Astrocyte of the spinal cord (primary cell): Measurements from ENCODE around the gene THBS2.
"Not testable (repeated sequence)": the region's sequence is repeated elsewhere in the genome, so short reads cannot be mapped to it uniquely, and the experiment has no call there.

Source experiments
- DNase-seq: peaks from one replicate; pipeline ENCODE4 v3.0.0; 2011; ENCODE audit warnings: low read depth, low spot score
- H3K4me3 ChIP-seq: 2 replicates; pipeline ENCODE4 v1.5.1; 2011; ENCODE audit warnings: low read depth, mild to moderate bottlenecking, low read length, moderate library complexity
- in situ Hi-C: cut with HindIII; loops from 2 replicates; pipeline ENCODE4 v1.10.0; 2017; ENCODE audit warnings: low sequenced_read_pairs
- TF ChIP-seq, protein P1 (sequence below): IDR thresholded peaks from 2 replicates; pipeline ENCODE4 v1.5.1; 2012; ENCODE audit warnings: low read depth, mild to moderate bottlenecking, low read length, inconsistent platforms

The THBS2 gene

GRCh38 chr6:169274781-169275180, 21.1 kb upstream of the THBS2 start:
- H3K4me3 ChIP-seq, result no peak overlapping the region
- TF ChIP-seq, protein P1, sequence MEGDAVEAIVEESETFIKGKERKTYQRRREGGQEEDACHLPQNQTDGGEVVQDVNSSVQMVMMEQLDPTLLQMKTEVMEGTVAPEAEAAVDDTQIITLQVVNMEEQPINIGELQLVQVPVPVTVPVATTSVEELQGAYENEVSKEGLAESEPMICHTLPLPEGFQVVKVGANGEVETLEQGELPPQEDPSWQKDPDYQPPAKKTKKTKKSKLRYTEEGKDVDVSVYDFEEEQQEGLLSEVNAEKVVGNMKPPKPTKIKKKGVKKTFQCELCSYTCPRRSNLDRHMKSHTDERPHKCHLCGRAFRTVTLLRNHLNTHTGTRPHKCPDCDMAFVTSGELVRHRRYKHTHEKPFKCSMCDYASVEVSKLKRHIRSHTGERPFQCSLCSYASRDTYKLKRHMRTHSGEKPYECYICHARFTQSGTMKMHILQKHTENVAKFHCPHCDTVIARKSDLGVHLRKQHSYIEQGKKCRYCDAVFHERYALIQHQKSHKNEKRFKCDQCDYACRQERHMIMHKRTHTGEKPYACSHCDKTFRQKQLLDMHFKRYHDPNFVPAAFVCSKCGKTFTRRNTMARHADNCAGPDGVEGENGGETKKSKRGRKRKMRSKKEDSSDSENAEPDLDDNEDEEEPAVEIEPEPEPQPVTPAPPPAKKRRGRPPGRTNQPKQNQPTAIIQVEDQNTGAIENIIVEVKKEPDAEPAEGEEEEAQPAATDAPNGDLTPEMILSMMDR, result no peak
- no peak for DNase-seq
- in situ Hi-C loops, result no loop called here

- TF ChIP-seq, protein P1, result no peak
- no peak overlapping the region for H3K4me3 ChIP-seq
- DNase-seq, result no peak
- in situ Hi-C loops, result no loop called here
Observed at GRCh38 chr6:169273511-169273910, 19.9 kb upstream of the THBS2 start.

DNA sequence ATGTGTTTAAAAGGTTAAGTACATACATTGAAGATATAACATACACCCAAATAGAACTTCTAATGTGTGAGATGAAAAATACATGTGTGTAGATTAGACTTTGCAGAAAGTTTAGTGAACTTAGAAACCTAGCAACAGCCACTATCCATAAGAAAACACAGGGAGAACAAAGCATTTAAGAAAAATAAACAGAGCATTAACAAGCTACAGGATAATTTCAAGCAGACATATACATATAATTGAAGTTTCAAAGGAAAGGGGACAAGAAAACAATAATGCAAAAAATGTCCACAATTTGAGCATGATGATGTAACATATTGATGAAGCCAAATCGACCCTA, 18.2 kb upstream of the THBS2 start:
- DNase-seq, result no peak
- TF ChIP-seq, protein P1, result no peak
- in situ Hi-C loops, result no loop called here
- H3K4me3 ChIP-seq, result no peak overlapping the region

DNA sequence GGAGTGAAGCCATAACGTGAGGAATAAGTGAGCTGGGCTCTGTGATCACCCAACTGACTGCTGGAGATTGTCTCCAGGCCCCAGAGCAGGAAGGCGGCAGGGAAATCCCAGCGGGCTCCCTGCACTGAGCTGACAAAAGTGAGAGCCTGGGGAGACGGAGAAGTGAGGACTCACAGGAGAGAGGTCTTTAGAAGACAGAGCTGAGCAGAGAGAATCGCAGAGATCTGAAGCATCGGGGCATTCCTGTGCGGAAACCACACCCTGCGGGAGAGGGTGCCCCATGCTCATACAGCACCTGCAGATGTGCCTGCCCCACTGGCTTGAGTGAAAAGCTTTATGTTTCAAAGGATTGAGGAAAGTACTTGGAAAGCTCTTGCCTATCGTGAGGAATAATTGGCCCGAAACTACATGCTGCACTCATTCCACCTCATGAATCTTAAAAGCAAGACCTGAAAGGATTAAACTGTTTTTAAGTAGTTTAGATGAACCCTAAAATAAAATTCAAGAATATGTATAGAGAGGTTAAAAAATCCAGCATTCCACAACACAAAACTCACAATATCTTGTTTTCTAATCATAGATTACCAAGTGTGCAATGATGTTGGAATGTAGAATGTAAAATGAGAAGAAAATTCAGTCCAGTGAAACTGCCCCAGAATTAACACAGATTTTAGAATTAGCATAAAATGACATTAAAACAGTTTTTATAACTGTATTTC, 17.7 kb upstream of the THBS2 start:
- TF ChIP-seq, protein P1, result no peak
- no peak for DNase-seq
- H3K4me3 ChIP-seq, result no peak overlapping the region
- in situ Hi-C loops, result no loop called here

- in situ Hi-C loops, H3K4me3 ChIP-seq, DNase-seq: not testable (repeated sequence)
Observed at GRCh38 chr6:169270077-169270380, 16.4 kb upstream of the THBS2 start.

DNA sequence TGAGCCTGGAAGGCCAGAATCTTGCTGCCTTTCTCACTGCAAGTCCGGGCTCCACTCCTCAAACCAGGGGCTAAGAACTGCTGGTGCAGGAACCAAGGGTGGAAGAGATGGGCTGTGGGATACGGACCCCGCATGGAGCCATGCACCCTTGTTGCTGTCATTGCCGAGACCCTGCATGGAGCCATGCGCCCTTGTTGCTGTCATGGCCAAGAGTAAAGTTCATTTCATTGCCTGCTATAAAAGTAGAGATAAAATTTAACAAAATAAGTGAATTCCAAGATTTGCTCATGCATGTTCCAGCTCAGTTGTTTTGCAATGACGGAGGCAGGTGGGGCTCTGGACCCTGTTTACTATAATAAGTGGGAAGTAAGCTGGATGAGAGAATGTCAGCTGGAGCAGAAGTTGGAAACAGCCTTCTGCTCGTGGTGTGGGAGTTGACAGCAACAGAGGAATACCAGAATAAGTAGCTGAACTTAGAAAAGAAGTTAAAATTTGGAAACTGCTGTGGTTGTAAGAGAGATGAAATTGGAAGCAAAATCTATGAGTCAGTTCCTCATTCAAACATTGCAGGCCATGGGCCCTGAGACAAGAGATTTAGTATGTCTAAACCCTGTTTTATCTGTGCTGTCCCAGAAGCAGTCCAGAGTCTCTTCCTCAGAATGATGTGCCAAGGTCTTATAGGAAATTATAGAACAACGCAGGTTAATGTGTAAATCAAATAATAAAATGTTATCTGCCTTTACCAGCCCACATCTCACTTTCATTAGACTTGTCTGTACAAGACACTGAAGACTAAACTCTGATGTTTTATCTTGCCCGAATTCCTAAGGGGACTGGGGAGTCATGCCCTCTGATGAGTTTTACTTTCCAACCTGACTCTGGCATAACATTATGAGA, 15.8 kb upstream of the THBS2 start:
- TF ChIP-seq, protein P1, result no peak

DNA sequence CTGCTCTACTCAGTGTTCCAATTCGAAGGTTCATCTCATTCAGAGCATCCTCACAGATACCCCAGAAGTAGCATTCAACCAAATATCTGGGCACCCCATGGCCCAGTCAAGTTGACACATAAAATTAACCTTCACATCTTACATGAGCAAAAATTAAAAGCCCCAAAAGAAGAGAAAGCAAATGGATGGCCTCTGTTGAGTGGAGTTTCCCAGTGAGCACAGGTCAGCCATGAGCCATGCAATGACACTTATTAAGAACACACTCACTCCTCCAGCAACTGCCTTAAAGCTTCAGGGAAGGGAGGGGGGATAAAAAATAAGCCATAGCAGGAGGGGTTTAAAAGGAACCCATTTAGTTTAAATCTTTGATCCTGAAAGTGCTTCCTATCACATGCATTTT, 14.6 kb upstream of the THBS2 start:
- H3K4me3 ChIP-seq, result no peak overlapping the region
- DNase-seq, result no peak
- TF ChIP-seq, protein P1, result no peak
- in situ Hi-C loops, result no loop called here

More for the DNA sequence above, 15.8 kb upstream of the THBS2 start:
- in situ Hi-C loops, result no loop called here
- no peak overlapping the region for H3K4me3 ChIP-seq
- DNase-seq, result no peak
